NCI-H1092 treated with DMSO at 0.1 percent for 48 hours (cell line): ENCODE data around the gene CABP2.
A peak's percentile ranks its signal among the peaks of the same experiment; 100 is the strongest.
"Not testable (repeated sequence)": the region's sequence is repeated elsewhere in the genome, so short reads cannot be mapped to it uniquely, and the experiment has no call there.

Experiments used
- DNase-seq: peaks from one replicate; lab custom pipeline; 2025; lab: John Stamatoyannopoulos, UW

Gene CABP2

GRCh38 chr11:67494371-67495233 is 28.6 kb downstream of the CABP2 start:
- DNase-seq: no peak

- no peak for DNase-seq
Observed at GRCh38 chr11:67493548-67494370, 29.5 kb downstream of the CABP2 start.

- DNase-seq: no peak
Observed at GRCh38 chr11:67492801-67493547, 30.3 kb downstream of the CABP2 start.

GRCh38 chr11:67492069-67492727 is 31.0 kb downstream of the CABP2 start:
- DNase-seq: no peak

GRCh38 chr11:67491276-67492068 is 31.8 kb downstream of the CABP2 start:
- no peak for DNase-seq

GRCh38 chr11:67490727-67491065 is 32.5 kb downstream of the CABP2 start:
- no peak for DNase-seq

- no peak for DNase-seq
Observed at GRCh38 chr11:67489885-67490726, 33.1 kb downstream of the CABP2 start.

- DNase-seq: no peak
Observed at GRCh38 chr11:67489203-67489884, 33.9 kb downstream of the CABP2 start.

GRCh38 chr11:67486481-67487195 is 36.6 kb downstream of the CABP2 start:
- no peak for DNase-seq

GRCh38 chr11:67485873-67486361 is 37.3 kb downstream of the CABP2 start:
- not testable (repeated sequence) for DNase-seq

GRCh38 chr11:67484847-67485311 is 38.4 kb downstream of the CABP2 start:
- no peak for DNase-seq

GRCh38 chr11:67483831-67484665 is 39.2 kb downstream of the CABP2 start:
- no peak for DNase-seq

GRCh38 chr11:67482827-67483798 is 40.1 kb downstream of the CABP2 start, which contains the start of gene AIP:
Gene AIP, plus strand, starts transcription at chr11:67483026. Its CDS starts 133 bp downstream, at chr11:67483159.
- DNase-seq: peak; percentile 99

GRCh38 chr11:67482275-67482826 is 40.9 kb downstream of the CABP2 start:
- DNase-seq: no peak

- DNase-seq: not testable (repeated sequence)
Observed at GRCh38 chr11:67477344-67478050, 45.7 kb downstream of the CABP2 start.
